Adrenal gland (tissue), 12 donors: Measurements from ENCODE around the gene FHIT. TPM values are rescaled to one million over a fixed set of nuclear protein-coding genes. Genes with fewer than 3 reads are reported as not detected.
"Not testable (repeated sequence)": the region's sequence is repeated elsewhere in the genome, so short reads cannot be mapped to it uniquely, and the experiment has no call there.

Experiments
- DNase-seq, 7 donors: peaks; one replicate each; pipeline ENCODE4 v3.0.0-alpha.2; 2019 to 2020
- H3K27ac ChIP-seq, 5 donors: fragments of 200-600 bp; sonication (generic) in 4 of 5; 1 replicate in 3 of 5; 2 replicates in 2 of 5; pipeline versions ENCODE4 v1.5.1 to v1.8.0; 2016 to 2020; ENCODE audit warnings: mild to moderate bottlenecking in 1 of 5
- H3K27me3 ChIP-seq: fragments of 200-600 bp; 2 replicates; pipeline ENCODE4 v1.8.0; 2021
- H3K36me3 ChIP-seq, 2 donors: fragments of 200-600 bp; replicated peaks in 1 of 2; 1 replicate in 1 of 2; 2 replicates in 1 of 2; pipeline versions ENCODE4 v1.5.1 to v1.8.0; 2018 to 2022
- H3K4me1 ChIP-seq, 2 donors: fragments of 200-600 bp; replicated peaks in 1 of 2; 1 replicate in 1 of 2; 2 replicates in 1 of 2; pipeline versions ENCODE4 v1.5.1 to v1.8.0; 2018 to 2021
- H3K4me3 ChIP-seq, 4 donors: fragments of 200-600 bp; sonication (generic) in 3 of 4; one replicate each; pipeline ENCODE4 v1.5.1; 2016 to 2018
- H3K9me3 ChIP-seq, 3 donors: fragments of 200-600 bp; sonication (generic) in 1 of 3; replicated peaks in 1 of 3; 1 replicate in 2 of 3; 2 replicates in 1 of 3; pipeline versions ENCODE4 v1.5.1 to v1.8.0; 2016 to 2021
- POLR2A ChIP-seq, 2 donors: fragments of 450-650 bp; IDR thresholded peaks; one replicate each; pipeline ENCODE4 v1.6.1; 2017; ENCODE audit warnings: antibody characterized with exemption in 2 of 2, mild to moderate bottlenecking in 2 of 2, moderate library complexity in 1 of 2
- WGBS, 4 donors: extraction: QIAGEN DNeasy Blood & Tissue Kit in 2 of 4; methylation state at CpG; one replicate each; pipeline versions ENCODE4 v1.1.5 to v1.1.7; 2013 to 2017; 5-methylcytosine and 5-hydroxymethylcytosine counted together
- intact Hi-C, 2 donors: fragments of 100-400 bp; cut with DNase I; formaldehyde crosslinking; loops; one replicate each; pipeline versions ENCODE4 v1.14.1 to v1.15.0; 2022 to 2023
- polyA plus RNA-seq, 3 donors: library from polyadenylated mRNA; stranded (reverse); fragments of 200-250 nt in 2 of 3; fragments of 350-450 nt in 1 of 3; fragmentation: Illumina TruSeq in 1 of 3; extraction: RNeasy Lipid Tissue Mini Kit (QIAGEN cat#74804) in 1 of 3; gene quantifications; one replicate each; pipeline ENCODE4 v1.2.3, GENCODE V29; 2013 to 2014
- total RNA-seq, 9 donors: library from RNA; depleted of rRNA in 4 of 9; stranded (reverse); fragments of >200 nt in 4 of 9; fragments of 120-200 nt in 1 of 9; fragmentation: NEBNext Ultra II Directional in 1 of 9; extraction: Animal tissue kit (Norgen Biotek cat#: 25700) in 1 of 9; gene quantifications; one replicate each; pipeline versions ENCODE4 v1.1.0 to v1.2.4, GENCODE V29; 2013 to 2023
- TF ChIP-seq, protein P1 (sequence below), 6 experiments: fragments of 450-650 bp in 4 of 6; fragments of 200-600 bp in 2 of 6; sonication (generic) in 1 of 6; IDR thresholded peaks; 1 replicate in 5 of 6; 2 replicates in 1 of 6; pipeline versions ENCODE4 v1.5.1 to v1.8.0; 2016 to 2021; ENCODE audit warnings: antibody characterized with exemption in 6 of 6, mild to moderate bottlenecking in 2 of 6, moderate library complexity in 1 of 6
- donor health status: healthy with polysubstance abuse.
- donor health status: Bipolar disorder and iron deficiency.
- donor health status: DM: yes; HTN: yes; CAD: no.
- donor health status: DM: no; HTN: no; CAD: no.
- donor health status: DM: no; HTN: no; CAD: no.
- donor health status: DM: yes; HTN: yes; CAD: no.

The FHIT gene
- total and polyA plus RNA-seq, 12 donors = 14.1 to 43.9 (median 28.8) TPM

DNA sequence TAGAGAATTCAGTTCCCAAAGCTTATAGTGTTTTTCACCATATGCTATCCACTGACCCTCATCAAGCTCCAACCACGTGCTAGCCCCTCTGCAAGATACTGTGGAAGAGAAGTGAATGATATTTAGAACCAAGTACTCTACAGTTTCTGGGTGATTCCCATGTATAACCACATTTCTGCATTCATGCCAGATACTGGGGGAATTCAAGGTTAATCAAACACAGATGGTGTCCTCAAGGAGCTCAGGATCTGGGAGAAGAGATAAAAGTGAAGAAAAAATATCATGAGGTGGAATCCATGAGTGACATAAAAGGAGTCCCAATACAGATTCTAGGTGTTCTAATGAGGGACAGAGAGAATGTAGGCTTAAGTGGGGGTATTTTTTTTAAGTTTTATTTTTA lies 195.8 kb downstream of the FHIT start:
- Histone ChIP-seq H3K4me1 (no peaks in the 10 kb centered on the region), H3K27me3 (no peaks in the 10 kb centered on the region), H3K36me3 (no peaks in the 10 kb centered on the region), H3K27ac (no peak overlapping the region), H3K9me3 (no peaks in the 10 kb centered on the region), H3K4me3 (no peak overlapping the region)
- intact Hi-C loops = no loop called here
- no peak for DNase-seq
- WGBS, 4 donors = 80 to 95% (median 86%) methylated on average over 1 of the region's 1 CpG
- TF ChIP-seq, protein P1, sequence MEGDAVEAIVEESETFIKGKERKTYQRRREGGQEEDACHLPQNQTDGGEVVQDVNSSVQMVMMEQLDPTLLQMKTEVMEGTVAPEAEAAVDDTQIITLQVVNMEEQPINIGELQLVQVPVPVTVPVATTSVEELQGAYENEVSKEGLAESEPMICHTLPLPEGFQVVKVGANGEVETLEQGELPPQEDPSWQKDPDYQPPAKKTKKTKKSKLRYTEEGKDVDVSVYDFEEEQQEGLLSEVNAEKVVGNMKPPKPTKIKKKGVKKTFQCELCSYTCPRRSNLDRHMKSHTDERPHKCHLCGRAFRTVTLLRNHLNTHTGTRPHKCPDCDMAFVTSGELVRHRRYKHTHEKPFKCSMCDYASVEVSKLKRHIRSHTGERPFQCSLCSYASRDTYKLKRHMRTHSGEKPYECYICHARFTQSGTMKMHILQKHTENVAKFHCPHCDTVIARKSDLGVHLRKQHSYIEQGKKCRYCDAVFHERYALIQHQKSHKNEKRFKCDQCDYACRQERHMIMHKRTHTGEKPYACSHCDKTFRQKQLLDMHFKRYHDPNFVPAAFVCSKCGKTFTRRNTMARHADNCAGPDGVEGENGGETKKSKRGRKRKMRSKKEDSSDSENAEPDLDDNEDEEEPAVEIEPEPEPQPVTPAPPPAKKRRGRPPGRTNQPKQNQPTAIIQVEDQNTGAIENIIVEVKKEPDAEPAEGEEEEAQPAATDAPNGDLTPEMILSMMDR (IDR thresholded peaks at IDR 0.05) = no peak
- TF ChIP-seq POLR2A (IDR thresholded peaks at IDR 0.05) = no peak

DNA sequence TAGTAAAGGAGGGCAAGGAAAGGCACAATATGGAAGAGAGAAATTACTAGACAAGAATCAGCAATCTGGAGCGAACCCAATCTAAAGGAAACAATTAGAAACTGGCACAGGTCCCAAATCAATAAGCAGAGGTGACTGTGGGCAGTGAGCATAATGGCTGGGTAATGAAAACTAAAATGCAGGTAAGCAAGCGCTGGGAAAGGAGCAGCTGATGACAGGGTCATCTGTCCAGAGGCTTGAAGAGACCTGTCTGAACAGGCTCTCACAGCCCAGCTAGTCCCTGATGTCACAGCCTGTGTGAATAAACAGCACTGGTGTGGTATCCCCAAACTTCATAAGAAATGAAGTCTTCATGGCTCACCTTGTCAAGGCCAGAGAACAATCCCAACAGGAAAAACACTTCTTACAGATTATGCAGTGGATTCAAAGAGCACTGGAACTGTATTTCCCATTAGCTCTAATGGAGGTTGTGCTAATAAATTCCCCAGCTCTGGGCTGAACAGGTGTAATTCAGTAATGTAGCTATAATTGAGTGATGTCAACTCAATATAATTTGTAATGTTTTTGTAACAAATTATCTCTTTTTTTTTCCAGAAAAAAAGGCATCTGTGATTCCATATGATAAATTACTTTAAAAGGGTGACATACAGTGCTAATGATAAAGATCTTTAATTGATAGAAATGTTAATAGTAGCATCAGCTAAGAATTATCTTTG lies 197.3 kb downstream of the FHIT start:
- 92 to 98% (median 96%) methylated on average over 2 of the region's 2 CpGs for WGBS, 4 donors
- no peak overlapping the region for H3K4me3 ChIP-seq
- intact Hi-C loops = no loop called here
- H3K27ac ChIP-seq = no peak overlapping the region
- no peaks in the 10 kb centered on the region for H3K36me3 ChIP-seq
- no peaks in the 10 kb centered on the region for H3K4me1 ChIP-seq
- no peaks in the 10 kb centered on the region for H3K27me3 ChIP-seq
- no peak for DNase-seq
- TF ChIP-seq, protein P1 (IDR thresholded peaks at IDR 0.05) = no peak
- no peak for TF ChIP-seq POLR2A (IDR thresholded peaks at IDR 0.05)
- no peaks in the 10 kb centered on the region for H3K9me3 ChIP-seq

DNA sequence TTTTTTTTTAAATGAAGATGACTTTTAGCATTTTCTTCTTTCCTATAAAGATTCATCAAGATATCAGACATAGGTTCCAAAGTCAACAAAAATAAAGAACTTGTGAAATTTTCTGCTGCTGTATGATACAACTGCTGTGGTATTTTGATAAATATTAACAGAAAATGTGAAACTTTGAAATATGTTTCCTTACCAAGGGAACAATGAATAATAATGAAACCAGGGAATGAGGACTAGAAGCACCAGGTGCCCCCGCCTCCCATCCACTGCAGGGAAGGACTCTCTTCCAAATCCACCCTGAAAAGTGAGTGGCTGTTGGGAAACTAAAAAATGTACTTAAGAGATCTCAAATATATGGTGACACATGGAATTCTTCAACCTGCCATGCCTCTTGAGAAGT lies 198.4 kb downstream of the FHIT start:
- Histone ChIP-seq H3K27me3 (no peaks in the 10 kb centered on the region), H3K27ac (no peak overlapping the region), H3K9me3 (no peaks in the 10 kb centered on the region), H3K4me3 (no peak overlapping the region), H3K4me1 (no peaks in the 10 kb centered on the region), H3K36me3 (no peaks in the 10 kb centered on the region)
- TF ChIP-seq, protein P1 (IDR thresholded peaks at IDR 0.05) = no peak
- TF ChIP-seq POLR2A (IDR thresholded peaks at IDR 0.05) = no peak
- WGBS, 4 donors = 85 to 100% (median 95%) methylated on average over 1 of the region's 1 CpG
- DNase-seq = no peak
- intact Hi-C loops = no loop called here

DNA sequence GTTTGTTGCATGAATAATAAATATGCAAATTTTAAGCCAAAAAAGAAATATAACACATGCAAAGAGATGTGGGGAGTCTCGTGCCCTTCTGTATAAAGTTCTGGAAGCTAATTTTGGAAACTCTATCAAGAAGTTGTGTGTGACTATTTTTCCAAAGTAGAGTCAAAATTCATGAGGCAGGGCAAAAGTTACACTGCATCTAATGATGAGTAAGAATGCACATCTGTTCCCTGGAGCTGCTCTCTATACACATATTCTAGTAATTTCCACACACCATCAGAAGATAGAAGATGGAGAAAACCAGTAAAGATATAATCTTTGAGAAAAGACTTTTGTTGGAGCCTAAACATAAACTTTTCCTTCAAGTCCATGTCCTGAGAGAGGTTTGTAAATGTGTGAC lies 199.6 kb downstream of the FHIT start:
- Histone ChIP-seq H3K4me1 (no peaks in the 10 kb centered on the region), H3K36me3 (no peaks in the 10 kb centered on the region), H3K4me3 (no peak overlapping the region), H3K27ac (no peak overlapping the region), H3K27me3 (no peaks in the 10 kb centered on the region), H3K9me3 (no peaks in the 10 kb centered on the region)
- TF ChIP-seq, protein P1 (IDR thresholded peaks at IDR 0.05) = no peak
- no peak for TF ChIP-seq POLR2A (IDR thresholded peaks at IDR 0.05)
- 80 to 85% (median 85%) methylated on average over 1 of the region's 1 CpG for WGBS, 4 donors
- intact Hi-C loops = no loop called here
- DNase-seq = no peak

DNA sequence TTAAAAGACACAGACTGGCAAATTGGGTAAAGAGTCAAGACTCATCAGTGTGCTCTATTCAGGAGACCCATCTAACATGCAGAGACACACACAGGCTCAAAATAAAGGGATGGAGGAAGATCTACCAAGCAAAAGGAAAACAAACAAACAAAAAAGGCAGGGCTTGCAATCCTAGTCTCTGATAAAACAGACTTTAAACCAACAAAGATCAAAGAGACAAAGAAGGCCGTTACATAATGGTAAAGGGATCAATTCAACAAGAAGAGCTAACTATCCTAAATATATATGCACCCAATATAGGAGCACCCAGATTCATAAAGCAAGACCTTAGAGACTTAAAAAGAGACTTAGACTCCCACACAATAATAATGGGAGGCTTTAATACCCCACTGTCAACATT lies 206.1 kb downstream of the FHIT start:
- intact Hi-C loops, DNase-seq, H3K27me3 ChIP-seq, H3K4me1 ChIP-seq, H3K9me3 ChIP-seq, H3K36me3 ChIP-seq, H3K4me3 ChIP-seq, H3K27ac ChIP-seq: not testable (repeated sequence)
- WGBS, 4 donors = 83 to 100% (median 90%) methylated on average over 1 of the region's 1 CpG
